NCI-H1092 treated with DMSO at 0.1 percent for 48 hours (cell line): ENCODE results near the gene SERGEF.
A peak's percentile ranks its signal among the peaks of the same experiment; 100 is the strongest.
"Not testable (repeated sequence)": the region's sequence is repeated elsewhere in the genome, so short reads cannot be mapped to it uniquely, and the experiment has no call there.

Experiments
- DNase-seq: peaks from one replicate; lab custom pipeline; 2025; lab: John Stamatoyannopoulos, UW

The SERGEF gene

GRCh38 chr11:17907046-17907445, 105.8 kb downstream of the SERGEF start:
- DNase-seq: no peak

- DNase-seq: peak; percentile 23
These were observed 106.4 kb downstream of the SERGEF start for GRCh38 chr11:17906436-17906835.

- no peak for DNase-seq
These were observed 107.4 kb downstream of the SERGEF start for GRCh38 chr11:17905477-17905876.

GRCh38 chr11:17901481-17901880, 111.4 kb downstream of the SERGEF start:
- DNase-seq: no peak

- DNase-seq: no peak
These were observed 114.1 kb downstream of the SERGEF start for GRCh38 chr11:17898782-17899181.

GRCh38 chr11:17898071-17898470, 114.8 kb downstream of the SERGEF start:
- no peak for DNase-seq

GRCh38 chr11:17897495-17897894, 115.4 kb downstream of the SERGEF start:
- no peak for DNase-seq

- not testable (repeated sequence) for DNase-seq
These were observed 116.2 kb downstream of the SERGEF start for GRCh38 chr11:17896496-17897151.

- no peak for DNase-seq
These were observed 117.8 kb downstream of the SERGEF start for GRCh38 chr11:17894929-17895658.

- no peak for DNase-seq
These were observed 120.4 kb downstream of the SERGEF start for GRCh38 chr11:17892409-17892808.

GRCh38 chr11:17890325-17890724, 122.5 kb downstream of the SERGEF start:
- no peak for DNase-seq

- no peak for DNase-seq
These were observed 125.1 kb downstream of the SERGEF start for GRCh38 chr11:17887779-17888178.

GRCh38 chr11:17883946-17884345, 128.9 kb downstream of the SERGEF start:
- DNase-seq: no peak

GRCh38 chr11:17883057-17883456, 129.8 kb downstream of the SERGEF start:
- no peak for DNase-seq

GRCh38 chr11:17878743-17879142, 134.1 kb downstream of the SERGEF start:
- no peak for DNase-seq

GRCh38 chr11:17877886-17878285, 135.0 kb downstream of the SERGEF start:
- no peak for DNase-seq

- DNase-seq: no peak
These were observed 136.0 kb downstream of the SERGEF start for GRCh38 chr11:17876827-17877226.

- no peak for DNase-seq
These were observed 137.0 kb downstream of the SERGEF start for GRCh38 chr11:17875891-17876290.

GRCh38 chr11:17873586-17873985, 139.3 kb downstream of the SERGEF start:
- DNase-seq: no peak

- DNase-seq: not testable (repeated sequence)
These were observed 144.4 kb downstream of the SERGEF start for GRCh38 chr11:17868398-17868797.

GRCh38 chr11:17867341-17867740, 145.5 kb downstream of the SERGEF start:
- no peak for DNase-seq

GRCh38 chr11:17865765-17866428, 146.9 kb downstream of the SERGEF start:
- no peak for DNase-seq

GRCh38 chr11:17864478-17864941, 148.3 kb downstream of the SERGEF start:
- no peak for DNase-seq
